A549 (cell line): Measurements from ENCODE around the gene KRT13. TPM values are rescaled to one million over a fixed set of nuclear protein-coding genes. Genes with fewer than 3 reads are reported as not detected.

ENCODE experiments used
- ATAC-seq, 2 experiments: fragments of 200-7000 bp in 1 of 2; fragments of >200 bp in 1 of 2; cut with Nextera tagmentation in 1 of 2; cut with Tn5 transposase in 1 of 2; 3 replicates each; pipeline versions ENCODE4 v1.8.0 to v1.9.1; 2018 to 2020; ENCODE audit warnings: mild to moderate bottlenecking in 1 of 2, moderate library complexity in 1 of 2
- CTCF ChIA-PET: fragments of 300-600 bp; sonication (Branson Sonifier 250); formaldehyde crosslinking; extraction: SDS; loops from one replicate; lab custom pipeline; 2021; ENCODE audit warnings: antibody characterized with exemption, inconsistent platforms; lab: Yijun Ruan, JAX
- POLR2A ChIA-PET: fragments of 350-600 bp; formaldehyde crosslinking; extraction: SDS; loops from one replicate; lab custom pipeline; 2021; ENCODE audit warnings: antibody characterized with exemption, inconsistent platforms; lab: Yijun Ruan, JAX
- DNase-seq, 2 experiments: peaks; one replicate each; pipeline versions ENCODE4 v3.0.0 to v3.0.0-alpha.2; 2011 to 2016; ENCODE audit warnings: low read depth in 1 of 2, low spot score in 1 of 2
- FAIRE-seq: peaks from 2 replicates; lab custom pipeline; 2011; peaks lifted over from hg19 to GRCh38; lab: Jason Lieb, UNC
- H3K27ac ChIP-seq, 2 experiments: fragments of >200 bp; sonication (Bioruptor Twin); formaldehyde crosslinking; 3 replicates each; pipeline ENCODE4 v1.5.1; 2016 to 2017
- H3K4me1 ChIP-seq: fragments of >200 bp; sonication (Bioruptor Twin); formaldehyde crosslinking; 3 replicates; pipeline ENCODE4 v1.6.1; 2016
- H3K4me2 ChIP-seq: fragments of >200 bp; sonication (Bioruptor Twin); formaldehyde crosslinking; 3 replicates; pipeline ENCODE4 v1.6.1; 2016
- H3K4me3 ChIP-seq: fragments of >200 bp; sonication (Bioruptor Twin); formaldehyde crosslinking; 3 replicates; pipeline ENCODE4 v1.5.1; 2016
- H3K9me3 ChIP-seq: fragments of >200 bp; sonication (Bioruptor Twin); formaldehyde crosslinking; 3 replicates; pipeline ENCODE4 v1.6.1; 2016
- CBX8 ChIP-seq: fragments of 200-600 bp; sonication (generic); IDR thresholded peaks from 2 replicates; pipeline ENCODE4 v1.6.1; 2016
- CHD2 ChIP-seq: fragments of 150-350 bp; IDR thresholded peaks from 2 replicates; pipeline ENCODE4 v1.6.1; 2014; ENCODE audit warnings: low read length; ENCODE audit not compliant: partially characterized antibody
- CHD4 ChIP-seq: fragments of 200-600 bp; sonication (generic); IDR thresholded peaks from 2 replicates; pipeline ENCODE4 v1.6.1; 2016; ENCODE audit warnings: antibody characterized with exemption, mild to moderate bottlenecking, borderline replicate concordance
- EHF ChIP-seq: fragments of 250-450 bp; sonication (Bioruptor Pico); IDR thresholded peaks from 2 replicates; pipeline ENCODE4 v1.5.0; 2020; ENCODE audit warnings: mild to moderate bottlenecking
- EHMT2 ChIP-seq: fragments of 200-600 bp; sonication (generic); IDR thresholded peaks from 2 replicates; pipeline ENCODE4 v1.6.1; 2016; ENCODE audit warnings: antibody characterized with exemption, low read depth, mild to moderate bottlenecking, moderate library complexity
- EP300 ChIP-seq, 2 experiments: fragments of >200 bp; sonication (Bioruptor Twin); formaldehyde crosslinking; IDR thresholded peaks; 2 replicates in 1 of 2; 3 replicates in 1 of 2; pipeline ENCODE4 v1.6.1; 2016 to 2017
- FOSB ChIP-seq: fragments of 250-450 bp; sonication (Bioruptor Pico); IDR thresholded peaks from 2 replicates; pipeline ENCODE4 v1.5.0; 2020; ENCODE audit warnings: mild to moderate bottlenecking, moderate library complexity
- HDAC2 ChIP-seq: fragments of 200-600 bp; sonication (generic); IDR thresholded peaks from 2 replicates; pipeline ENCODE4 v1.6.1; 2016
- JUNB ChIP-seq: fragments of >200 bp; sonication (Bioruptor Twin); formaldehyde crosslinking; IDR thresholded peaks from 2 replicates; pipeline ENCODE4 v1.6.1; 2016
- MAFK ChIP-seq: fragments of 450-650 bp; IDR thresholded peaks from 2 replicates; pipeline ENCODE4 v1.6.1; 2014; ENCODE audit not compliant: partially characterized antibody
- MAZ ChIP-seq: fragments of 150-350 bp; IDR thresholded peaks from 2 replicates; pipeline ENCODE4 v1.6.1; 2014; ENCODE audit warnings: antibody characterized with exemption, low read depth, low read length, borderline replicate concordance
- MYC ChIP-seq: IDR thresholded peaks from 2 replicates; pipeline ENCODE4 v1.6.1; 2012; ENCODE audit warnings: mild to moderate bottlenecking, inconsistent platforms, low read length, improper control_type of control experiment, borderline replicate concordance
- NFE2L2 ChIP-seq: fragments of 150-350 bp; conservative IDR thresholded peaks from 2 replicates; pipeline ENCODE4 v1.6.1; 2014; ENCODE audit warnings: low read length
- NR3C1 ChIP-seq: fragments of >200 bp; sonication (Bioruptor Twin); formaldehyde crosslinking; IDR thresholded peaks from 3 replicates; pipeline ENCODE4 v1.6.1; 2017
- PHF8 ChIP-seq: fragments of 200-600 bp; sonication (generic); IDR thresholded peaks from 2 replicates; pipeline ENCODE4 v1.6.1; 2016; ENCODE audit warnings: low read depth, mild to moderate bottlenecking, antibody characterized with exemption, moderate library complexity, borderline replicate concordance
- SREBF2 ChIP-seq: fragments of 450-650 bp; IDR thresholded peaks from 2 replicates; pipeline ENCODE4 v1.6.1; 2014; ENCODE audit warnings: mild to moderate bottlenecking, moderate library complexity
- ZSCAN20 ChIP-seq: fragments of 250-450 bp; sonication (Bioruptor Pico); IDR thresholded peaks from 2 replicates; pipeline ENCODE4 v1.8.0; 2022; ENCODE audit warnings: mild to moderate bottlenecking, moderate library complexity
- WGBS: methylation state at CpG from one replicate; pipeline ENCODE4 v1.1.6; 2017; ENCODE audit errors: missing lambda C conversion rate; 5-methylcytosine and 5-hydroxymethylcytosine counted together
- polyA plus RNA-seq, 4 experiments: library from polyadenylated mRNA; depleted of rRNA in 3 of 4; stranded (reverse); fragments of >200 nt; fragmentation: RNase III in 1 of 4; extraction: RNeasy Plus Mini Kit Qiagen cat#74134 plus additional on column Dnase treatment in 1 of 4; gene quantifications; 2 replicates in 3 of 4; 3 replicates in 1 of 4; pipeline ENCODE4 v1.2.3, GENCODE V29; 2011 to 2017
- TF ChIP-seq, protein P1 (sequence below): IDR thresholded peaks from 2 replicates; pipeline ENCODE4 v1.6.1; 2012; ENCODE audit warnings: low read depth, borderline replicate concordance
- TF ChIP-seq, protein P2 (sequence below): fragments of >200 bp; sonication (Bioruptor Twin); formaldehyde crosslinking; IDR thresholded peaks from 3 replicates; pipeline ENCODE4 v1.6.1; 2016
- TF ChIP-seq, protein P3 (sequence below): fragments of 250-450 bp; sonication (Bioruptor Pico); IDR thresholded peaks from 2 replicates; pipeline ENCODE4 v1.5.0; 2021; ENCODE audit warnings: mild to moderate bottlenecking, moderate library complexity, borderline replicate concordance
- TF ChIP-seq, protein P4 (sequence below): fragments of 200-600 bp; sonication (generic); IDR thresholded peaks from 2 replicates; pipeline ENCODE4 v1.6.1; 2016; ENCODE audit warnings: antibody characterized with exemption, mild to moderate bottlenecking, moderate library complexity
- TF ChIP-seq, protein P5 (sequence below): fragments of >200 bp; sonication (Bioruptor Twin); formaldehyde crosslinking; IDR thresholded peaks from 2 replicates; pipeline ENCODE4 v1.6.1; 2016
- TF ChIP-seq, protein P6 (sequence below): fragments of 150-350 bp; IDR thresholded peaks from 2 replicates; pipeline ENCODE4 v1.6.1; 2014; ENCODE audit warnings: low read depth, mild to moderate bottlenecking, low read length
- TF ChIP-seq, protein P7 (sequence below): IDR thresholded peaks from 2 replicates; pipeline ENCODE4 v1.6.1; 2012
- TF ChIP-seq, protein P8 (sequence below): fragments of 450-650 bp; IDR thresholded peaks from 2 replicates; pipeline ENCODE4 v1.6.1; 2014; ENCODE audit warnings: antibody characterized with exemption

KRT13 gene
- polyA plus RNA-seq, 2 of the 4 experiments (the other 2 are of a cell fraction), result 0.06 TPM; not detected in 1

DNA sequence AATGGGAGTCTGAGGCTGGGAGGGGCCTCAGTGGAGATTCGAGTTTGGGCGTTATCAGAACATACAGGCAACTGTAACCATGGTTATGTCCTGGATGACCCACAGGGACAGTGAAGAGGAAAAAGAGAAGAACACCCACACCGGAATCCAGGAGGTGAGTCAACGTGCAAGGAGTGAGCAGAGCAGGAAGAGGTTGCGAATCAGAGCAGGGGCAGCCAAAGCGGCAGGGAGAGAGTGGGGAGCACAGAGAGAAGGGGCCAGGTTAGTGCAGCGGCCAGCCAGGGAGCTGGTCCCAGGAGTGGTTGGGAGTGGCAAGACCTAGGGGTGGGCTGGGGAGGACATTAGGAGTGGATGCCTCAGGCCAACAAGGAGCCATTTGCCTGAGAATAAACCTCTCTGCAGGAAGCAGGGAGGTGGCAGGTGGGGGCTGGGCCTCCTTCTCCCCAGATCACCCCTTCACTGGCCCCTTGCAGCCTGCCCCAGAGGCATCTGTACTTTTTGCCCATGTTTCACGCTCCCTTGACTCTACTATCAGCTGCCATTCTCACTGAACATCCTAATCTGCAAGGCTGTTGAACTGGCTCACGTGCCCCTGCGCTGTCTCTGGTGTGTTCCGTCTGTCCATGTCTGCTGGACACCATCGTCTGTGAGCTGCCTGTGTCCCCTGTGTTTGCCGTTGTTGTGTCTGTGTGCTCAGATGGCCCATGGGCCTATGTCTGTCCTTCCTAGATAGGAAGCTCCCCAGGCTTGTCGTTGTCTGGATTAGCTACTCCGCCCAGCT, 5.1 kb downstream of the KRT13 start:
- peak; percentile 50 to 61 for DNase-seq
- H3K27ac ChIP-seq, result peak overlapping the region; percentile 44 to 64; a peak in 5 of 6 replicates
- TF ChIP-seq SREBF2 (no peak), MAZ (no peak), CBX8 (no peak), HDAC2 (no peak), PHF8 (no peak), EP300 (IDR thresholded peaks at IDR 0.05) (no peak), ZSCAN20 (no peak), CHD2 (no peak), CHD4 (no peak), EHF (CRISPR knock-in tag) (no peak), EHMT2 (no peak), MYC (no peak)
- TF ChIP-seq, protein P1, sequence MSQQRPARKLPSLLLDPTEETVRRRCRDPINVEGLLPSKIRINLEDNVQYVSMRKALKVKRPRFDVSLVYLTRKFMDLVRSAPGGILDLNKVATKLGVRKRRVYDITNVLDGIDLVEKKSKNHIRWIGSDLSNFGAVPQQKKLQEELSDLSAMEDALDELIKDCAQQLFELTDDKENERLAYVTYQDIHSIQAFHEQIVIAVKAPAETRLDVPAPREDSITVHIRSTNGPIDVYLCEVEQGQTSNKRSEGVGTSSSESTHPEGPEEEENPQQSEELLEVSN, result no peak
- TF ChIP-seq, protein P2, sequence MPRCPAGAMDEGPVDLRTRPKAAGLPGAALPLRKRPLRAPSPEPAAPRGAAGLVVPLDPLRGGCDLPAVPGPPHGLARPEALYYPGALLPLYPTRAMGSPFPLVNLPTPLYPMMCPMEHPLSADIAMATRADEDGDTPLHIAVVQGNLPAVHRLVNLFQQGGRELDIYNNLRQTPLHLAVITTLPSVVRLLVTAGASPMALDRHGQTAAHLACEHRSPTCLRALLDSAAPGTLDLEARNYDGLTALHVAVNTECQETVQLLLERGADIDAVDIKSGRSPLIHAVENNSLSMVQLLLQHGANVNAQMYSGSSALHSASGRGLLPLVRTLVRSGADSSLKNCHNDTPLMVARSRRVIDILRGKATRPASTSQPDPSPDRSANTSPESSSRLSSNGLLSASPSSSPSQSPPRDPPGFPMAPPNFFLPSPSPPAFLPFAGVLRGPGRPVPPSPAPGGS, result no peak
- TF ChIP-seq, protein P3, sequence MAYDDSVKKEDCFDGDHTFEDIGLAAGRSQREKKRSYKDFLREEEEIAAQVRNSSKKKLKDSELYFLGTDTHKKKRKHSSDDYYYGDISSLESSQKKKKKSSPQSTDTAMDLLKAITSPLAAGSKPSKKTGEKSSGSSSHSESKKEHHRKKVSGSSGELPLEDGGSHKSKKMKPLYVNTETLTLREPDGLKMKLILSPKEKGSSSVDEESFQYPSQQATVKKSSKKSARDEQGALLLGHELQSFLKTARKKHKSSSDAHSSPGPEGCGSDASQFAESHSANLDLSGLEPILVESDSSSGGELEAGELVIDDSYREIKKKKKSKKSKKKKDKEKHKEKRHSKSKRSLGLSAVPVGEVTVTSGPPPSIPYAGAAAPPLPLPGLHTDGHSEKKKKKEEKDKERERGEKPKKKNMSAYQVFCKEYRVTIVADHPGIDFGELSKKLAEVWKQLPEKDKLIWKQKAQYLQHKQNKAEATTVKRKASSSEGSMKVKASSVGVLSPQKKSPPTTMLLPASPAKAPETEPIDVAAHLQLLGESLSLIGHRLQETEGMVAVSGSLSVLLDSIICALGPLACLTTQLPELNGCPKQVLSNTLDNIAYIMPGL, result no peak
- TF ChIP-seq, protein P4, sequence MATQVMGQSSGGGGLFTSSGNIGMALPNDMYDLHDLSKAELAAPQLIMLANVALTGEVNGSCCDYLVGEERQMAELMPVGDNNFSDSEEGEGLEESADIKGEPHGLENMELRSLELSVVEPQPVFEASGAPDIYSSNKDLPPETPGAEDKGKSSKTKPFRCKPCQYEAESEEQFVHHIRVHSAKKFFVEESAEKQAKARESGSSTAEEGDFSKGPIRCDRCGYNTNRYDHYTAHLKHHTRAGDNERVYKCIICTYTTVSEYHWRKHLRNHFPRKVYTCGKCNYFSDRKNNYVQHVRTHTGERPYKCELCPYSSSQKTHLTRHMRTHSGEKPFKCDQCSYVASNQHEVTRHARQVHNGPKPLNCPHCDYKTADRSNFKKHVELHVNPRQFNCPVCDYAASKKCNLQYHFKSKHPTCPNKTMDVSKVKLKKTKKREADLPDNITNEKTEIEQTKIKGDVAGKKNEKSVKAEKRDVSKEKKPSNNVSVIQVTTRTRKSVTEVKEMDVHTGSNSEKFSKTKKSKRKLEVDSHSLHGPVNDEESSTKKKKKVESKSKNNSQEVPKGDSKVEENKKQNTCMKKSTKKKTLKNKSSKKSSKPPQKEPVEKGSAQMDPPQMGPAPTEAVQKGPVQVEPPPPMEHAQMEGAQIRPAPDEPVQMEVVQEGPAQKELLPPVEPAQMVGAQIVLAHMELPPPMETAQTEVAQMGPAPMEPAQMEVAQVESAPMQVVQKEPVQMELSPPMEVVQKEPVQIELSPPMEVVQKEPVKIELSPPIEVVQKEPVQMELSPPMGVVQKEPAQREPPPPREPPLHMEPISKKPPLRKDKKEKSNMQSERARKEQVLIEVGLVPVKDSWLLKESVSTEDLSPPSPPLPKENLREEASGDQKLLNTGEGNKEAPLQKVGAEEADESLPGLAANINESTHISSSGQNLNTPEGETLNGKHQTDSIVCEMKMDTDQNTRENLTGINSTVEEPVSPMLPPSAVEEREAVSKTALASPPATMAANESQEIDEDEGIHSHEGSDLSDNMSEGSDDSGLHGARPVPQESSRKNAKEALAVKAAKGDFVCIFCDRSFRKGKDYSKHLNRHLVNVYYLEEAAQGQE, result no peak
- TF ChIP-seq, all 56 proteins: peak for 0
- Histone ChIP-seq H3K4me3 (no peak overlapping the region), H3K9me3 (no peaks in the 10 kb centered on the region), H3K4me2 (peak overlapping the region; percentile 33), H3K4me1 (peaks cover 21% of the 10 kb centered on the region)
- no peak for FAIRE-seq
- CTCF ChIA-PET, result interaction anchor here (0.7 to 20.5 kb wide), 8 partner anchors 10 to 167 kb away, joined by 3 to 163 read pairs (median 4); partner anchors contain the start of gene KRT36
- 66% methylated on average over 15 of the region's 15 CpGs for WGBS
- POLR2A ChIA-PET, result no interaction called here
- peak; percentile 23 to 29; a peak in 5 of 6 replicates for ATAC-seq

DNA sequence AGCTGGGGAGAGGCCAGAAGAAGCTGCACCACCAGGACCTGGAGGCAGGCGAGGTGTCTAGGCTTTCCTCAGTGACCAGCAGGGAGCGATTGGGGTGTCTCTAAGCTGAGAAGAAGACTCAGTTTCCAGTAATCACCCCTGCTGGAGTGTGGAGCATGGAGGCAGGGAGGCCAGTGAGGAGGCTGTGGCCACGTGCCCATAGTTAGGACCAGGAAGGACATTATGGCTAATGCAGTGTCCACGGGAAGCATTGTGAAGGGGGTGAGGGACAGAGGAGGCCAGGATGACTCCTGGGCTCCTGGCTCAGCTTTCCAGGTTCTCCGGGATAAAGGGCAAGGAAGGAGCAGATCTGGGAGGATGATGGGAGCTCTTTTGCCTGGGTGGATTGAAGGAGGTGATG, 5.7 kb downstream of the KRT13 start:
- POLR2A ChIA-PET, result no interaction called here
- H3K4me2 ChIP-seq, result peak overlapping the region; percentile 33
- FAIRE-seq, result no peak

More for the DNA sequence above, 5.7 kb downstream of the KRT13 start:
- Histone ChIP-seq H3K4me1 (peaks cover 22% of the 10 kb centered on the region), H3K9me3 (no peaks in the 10 kb centered on the region)
- no peak for TF ChIP-seq FOSB
- TF ChIP-seq, protein P5, sequence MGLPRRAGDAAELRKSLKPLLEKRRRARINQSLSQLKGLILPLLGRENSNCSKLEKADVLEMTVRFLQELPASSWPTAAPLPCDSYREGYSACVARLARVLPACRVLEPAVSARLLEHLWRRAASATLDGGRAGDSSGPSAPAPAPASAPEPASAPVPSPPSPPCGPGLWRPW, result no peak
- no peak for TF ChIP-seq CHD2
- no peak for TF ChIP-seq NFE2L2
- TF ChIP-seq, protein P6, sequence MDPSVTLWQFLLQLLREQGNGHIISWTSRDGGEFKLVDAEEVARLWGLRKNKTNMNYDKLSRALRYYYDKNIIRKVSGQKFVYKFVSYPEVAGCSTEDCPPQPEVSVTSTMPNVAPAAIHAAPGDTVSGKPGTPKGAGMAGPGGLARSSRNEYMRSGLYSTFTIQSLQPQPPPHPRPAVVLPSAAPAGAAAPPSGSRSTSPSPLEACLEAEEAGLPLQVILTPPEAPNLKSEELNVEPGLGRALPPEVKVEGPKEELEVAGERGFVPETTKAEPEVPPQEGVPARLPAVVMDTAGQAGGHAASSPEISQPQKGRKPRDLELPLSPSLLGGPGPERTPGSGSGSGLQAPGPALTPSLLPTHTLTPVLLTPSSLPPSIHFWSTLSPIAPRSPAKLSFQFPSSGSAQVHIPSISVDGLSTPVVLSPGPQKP, result no peak
- TF ChIP-seq, protein P7, sequence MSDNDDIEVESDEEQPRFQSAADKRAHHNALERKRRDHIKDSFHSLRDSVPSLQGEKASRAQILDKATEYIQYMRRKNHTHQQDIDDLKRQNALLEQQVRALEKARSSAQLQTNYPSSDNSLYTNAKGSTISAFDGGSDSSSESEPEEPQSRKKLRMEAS, result no peak
- TF ChIP-seq NR3C1, result no peak
- TF ChIP-seq, protein P8, sequence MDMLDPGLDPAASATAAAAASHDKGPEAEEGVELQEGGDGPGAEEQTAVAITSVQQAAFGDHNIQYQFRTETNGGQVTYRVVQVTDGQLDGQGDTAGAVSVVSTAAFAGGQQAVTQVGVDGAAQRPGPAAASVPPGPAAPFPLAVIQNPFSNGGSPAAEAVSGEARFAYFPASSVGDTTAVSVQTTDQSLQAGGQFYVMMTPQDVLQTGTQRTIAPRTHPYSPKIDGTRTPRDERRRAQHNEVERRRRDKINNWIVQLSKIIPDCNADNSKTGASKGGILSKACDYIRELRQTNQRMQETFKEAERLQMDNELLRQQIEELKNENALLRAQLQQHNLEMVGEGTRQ, result no peak
- TF ChIP-seq EHMT2, result no peak
- TF ChIP-seq, protein P2, result no peak
- TF ChIP-seq MAZ, result no peak
- no peak for TF ChIP-seq JUNB
- no peak for TF ChIP-seq MAFK
- TF ChIP-seq, all 56 proteins: peak for 0
- H3K27ac ChIP-seq, result peak overlapping the region; percentile 44 to 64; a peak in 4 of 6 replicates
- H3K4me3 ChIP-seq, result no peak overlapping the region
- CTCF ChIA-PET, result interaction anchor here (0.9 to 20.5 kb wide), 4 partner anchors 10 to 149 kb away, joined by 3 to 163 read pairs (median 4); partner anchors contain the start of gene KRT36
- ATAC-seq (no peak), DNase-seq (no peak)
- WGBS, result 86% methylated on average over 5 of the region's 5 CpGs
